Epithelial cell of esophagus (primary cell): ENCODE results near the gene METTL24.
A peak's percentile ranks its signal among the peaks of the same experiment; 100 is the strongest.

Experiments used
- DNase-seq: peaks from one replicate; pipeline ENCODE4 v3.0.0; 2010; ENCODE audit warnings: low read depth
- H3K4me3 ChIP-seq: 2 replicates; pipeline ENCODE4 v1.5.1; 2011; ENCODE audit warnings: mild to moderate bottlenecking, low read length, control low read depth
- CTCF ChIP-seq: IDR thresholded peaks from 2 replicates; pipeline ENCODE4 v1.5.1; 2011; ENCODE audit warnings: low read depth, mild to moderate bottlenecking, low read length, control low read depth, inconsistent platforms; ENCODE audit not compliant: insufficient read depth; ENCODE audit errors: missing control alignments

METTL24 gene

DNA sequence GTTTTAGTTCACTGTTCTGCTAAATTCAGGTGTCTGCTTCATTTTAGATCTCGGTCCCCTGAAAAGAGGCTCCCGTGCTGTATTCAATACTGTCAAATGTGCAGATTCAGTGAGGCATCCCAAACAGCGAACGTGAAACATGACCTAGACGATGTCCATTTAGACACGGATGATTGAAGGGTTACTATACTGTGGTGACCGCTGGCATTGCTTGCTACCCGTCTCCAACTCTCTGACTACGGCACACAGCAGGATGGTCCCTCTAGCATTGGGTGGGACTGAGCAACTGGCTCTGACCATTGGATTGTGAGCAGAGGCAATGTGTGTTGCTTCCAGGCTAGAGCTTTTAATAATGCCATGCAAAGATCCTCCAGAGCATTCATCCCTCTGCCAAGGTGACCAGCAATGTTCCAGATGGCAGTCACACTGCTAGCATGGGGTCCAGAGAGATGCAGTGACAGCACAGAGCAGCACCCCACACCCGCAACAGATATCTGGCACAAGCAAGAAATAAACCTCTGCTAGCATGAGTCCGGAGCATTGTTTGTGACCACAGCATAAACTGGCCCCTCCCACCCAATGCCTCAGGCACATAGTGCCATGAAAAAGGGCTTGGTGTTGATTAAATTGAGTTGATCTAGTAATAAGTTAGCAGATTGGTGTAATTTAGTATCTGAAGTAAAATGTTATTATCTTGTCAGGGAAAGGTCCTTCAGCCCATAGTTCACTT lies 9.0 kb downstream of the METTL24 start:
- no peak for TF ChIP-seq CTCF
- no peak for DNase-seq
- no peak overlapping the region for H3K4me3 ChIP-seq

DNA sequence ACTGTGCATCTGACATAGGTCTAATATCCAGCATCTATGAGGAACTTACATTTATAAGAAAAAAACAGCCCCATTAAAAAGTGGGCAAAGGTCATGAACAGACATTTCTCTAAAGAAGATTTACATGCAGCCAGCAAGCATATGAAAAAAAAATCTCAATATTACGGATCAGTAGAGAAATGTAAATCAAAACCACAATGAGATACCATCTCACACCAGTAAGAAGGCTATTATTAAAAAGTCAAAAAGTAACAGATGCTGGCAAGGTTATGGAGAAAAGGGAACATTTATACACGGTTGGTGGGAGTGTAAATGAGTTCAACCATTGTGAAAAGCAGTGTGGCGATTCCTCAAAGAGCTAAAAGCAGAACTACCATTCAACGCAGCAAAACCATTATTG lies 13.1 kb downstream of the METTL24 start:
- TF ChIP-seq CTCF, result no peak
- no peak overlapping the region for H3K4me3 ChIP-seq
- DNase-seq, result no peak

- peak; percentile 64 for DNase-seq
- no peak for TF ChIP-seq CTCF
- H3K4me3 ChIP-seq, result no peak overlapping the region
Measured at GRCh38 chr6:110342759-110343158, 15.4 kb downstream of the METTL24 start.

GRCh38 chr6:110341663-110342596 lies 16.2 kb downstream of the METTL24 start:
- H3K4me3 ChIP-seq, result no peak overlapping the region
- no peak for DNase-seq
- no peak for TF ChIP-seq CTCF

- DNase-seq, result no peak
- TF ChIP-seq CTCF, result no peak
- H3K4me3 ChIP-seq, result no peak overlapping the region
Measured at GRCh38 chr6:110341067-110341466, 17.1 kb downstream of the METTL24 start.

DNA sequence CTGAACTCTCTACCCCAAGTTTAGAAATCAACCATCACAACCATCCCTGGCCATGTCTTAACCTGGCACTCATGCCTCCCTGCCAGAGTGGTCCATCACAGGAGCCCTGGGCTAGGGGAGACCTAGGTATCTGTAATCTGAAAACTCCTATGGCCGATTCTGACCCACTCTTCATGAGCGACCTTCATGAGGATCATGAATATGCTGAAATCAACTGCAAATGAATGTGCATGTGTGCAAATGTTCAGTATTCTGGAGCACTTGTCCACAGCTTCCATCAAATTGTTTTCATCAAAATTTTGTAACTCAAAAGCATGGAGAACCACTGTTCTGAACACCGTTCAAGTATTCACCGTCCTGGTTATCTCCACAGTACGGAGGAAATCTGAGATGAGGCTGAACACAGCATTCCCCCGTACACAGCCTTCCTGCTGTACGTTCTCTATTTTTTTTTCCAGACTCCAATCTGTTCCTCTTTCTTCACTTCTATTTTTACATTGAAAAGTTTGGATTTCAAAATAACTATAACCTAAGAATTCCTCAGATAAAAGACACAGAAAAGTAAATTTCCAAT lies 17.7 kb downstream of the METTL24 start:
- DNase-seq, result no peak
- H3K4me3 ChIP-seq, result no peak overlapping the region
- TF ChIP-seq CTCF, result no peak
